ENCODE data around the gene JAG2. TPM values are rescaled to one million over a fixed set of nuclear protein-coding genes. Genes with fewer than 3 reads are reported as not detected.

Gene JAG2
- total and polyA plus RNA-seq, 2 of the 13 experiments (the other 11 are each of a cell fraction or from before 2014, with no cell fraction given), result 0.04 to 0.16 TPM

DNA sequence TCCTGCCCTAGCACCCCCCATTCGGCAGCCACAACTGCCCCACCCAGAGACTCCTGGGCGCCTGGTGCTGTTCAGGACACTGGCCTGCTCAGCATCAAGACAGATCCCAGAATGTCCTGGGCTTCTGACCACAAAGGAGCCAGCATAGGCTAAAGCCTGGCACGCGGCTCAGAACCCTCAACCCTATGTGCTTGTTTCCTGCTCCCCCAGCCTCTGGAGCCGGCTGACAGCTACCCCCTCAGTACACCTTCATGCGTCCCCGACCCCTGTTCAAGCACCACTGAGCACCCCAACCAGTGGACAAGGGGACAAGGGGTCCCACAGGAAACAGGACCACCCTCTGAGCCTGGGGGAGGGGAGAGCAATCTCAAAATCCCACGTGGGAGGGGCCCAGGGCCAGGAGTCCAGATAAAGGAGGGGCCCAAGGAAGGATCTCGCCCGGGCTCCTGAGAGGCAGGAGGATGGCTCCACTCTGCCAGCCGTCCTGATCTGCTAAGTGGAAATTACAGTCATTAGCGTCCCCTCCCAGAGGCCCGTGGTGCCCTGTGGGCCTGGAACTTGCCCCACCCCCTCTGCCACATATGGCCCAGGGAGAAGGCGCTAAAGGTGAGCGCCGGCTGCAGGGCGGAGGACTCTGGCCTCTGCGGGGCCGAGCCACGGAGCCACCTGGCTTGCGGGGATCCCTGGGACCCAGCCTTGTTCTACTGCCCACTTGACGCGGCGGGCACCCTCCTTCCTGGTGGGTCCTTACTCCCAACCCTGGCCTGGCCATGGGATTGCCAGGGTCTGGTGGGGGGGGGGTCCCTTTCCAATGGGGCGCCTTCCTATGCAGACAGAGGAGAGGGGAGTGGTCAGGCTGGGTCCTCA is 76.2 kb downstream of the JAG2 start (continued):
- no peak for TF ChIP-seq ZSCAN20 (CRISPR knock-in tag; IDR thresholded peaks at IDR 0.05; ENCODE audit: borderline replicate concordance)
- TF ChIP-seq, protein P1, sequence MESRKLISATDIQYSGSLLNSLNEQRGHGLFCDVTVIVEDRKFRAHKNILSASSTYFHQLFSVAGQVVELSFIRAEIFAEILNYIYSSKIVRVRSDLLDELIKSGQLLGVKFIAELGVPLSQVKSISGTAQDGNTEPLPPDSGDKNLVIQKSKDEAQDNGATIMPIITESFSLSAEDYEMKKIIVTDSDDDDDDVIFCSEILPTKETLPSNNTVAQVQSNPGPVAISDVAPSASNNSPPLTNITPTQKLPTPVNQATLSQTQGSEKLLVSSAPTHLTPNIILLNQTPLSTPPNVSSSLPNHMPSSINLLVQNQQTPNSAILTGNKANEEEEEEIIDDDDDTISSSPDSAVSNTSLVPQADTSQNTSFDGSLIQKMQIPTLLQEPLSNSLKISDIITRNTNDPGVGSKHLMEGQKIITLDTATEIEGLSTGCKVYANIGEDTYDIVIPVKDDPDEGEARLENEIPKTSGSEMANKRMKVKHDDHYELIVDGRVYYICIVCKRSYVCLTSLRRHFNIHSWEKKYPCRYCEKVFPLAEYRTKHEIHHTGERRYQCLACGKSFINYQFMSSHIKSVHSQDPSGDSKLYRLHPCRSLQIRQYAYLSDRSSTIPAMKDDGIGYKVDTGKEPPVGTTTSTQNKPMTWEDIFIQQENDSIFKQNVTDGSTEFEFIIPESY (CRISPR knock-in tag; IDR thresholded peaks at IDR 0.05), result peak; percentile 92
- 0 out of 2 replicates have a peak, but pooled peaks have one; percentile 8 for TF ChIP-seq ZFY (CRISPR knock-in tag; IDR thresholded peaks at IDR 0.05)
- TF ChIP-seq TSC22D2 (CRISPR knock-in tag; IDR thresholded peaks at IDR 0.05; ENCODE audit: borderline replicate concordance), result no peak
- TF ChIP-seq PLRG1 (conservative IDR thresholded peaks at IDR 0.05), result no peak
- TF ChIP-seq ZZZ3 (CRISPR knock-in tag; IDR thresholded peaks at IDR 0.05; ENCODE audit: borderline replicate concordance), result no peak
- TF ChIP-seq ZNF775 (CRISPR knock-in tag; IDR thresholded peaks at IDR 0.05; ENCODE audit: borderline replicate concordance), result no peak

- no TSS peak for BruUV-seq (replicated peaks)
- FAIRE-seq (no peak), ATAC-seq (peak; percentile 51), DNase-seq (ENCODE audit: low spot score) (peak; percentile 71)
- Histone ChIP-seq H3K4me2 (ENCODE audit: low read depth, low read length) (peak overlapping the region; percentile 62), H3K27ac (ENCODE audit: extremely low read length, insufficient read depth, low read length) (no peak overlapping the region), H4K20me1 (ENCODE audit: insufficient read depth, low read length) (peaks cover 5% of the 10 kb centered on the region; the same call in 1 of the 2 replicates), H3K79me2 (ENCODE audit: insufficient read depth, low read length) (no peaks in the 10 kb centered on the region), H3K9me3 (ENCODE audit: low read length) (no peaks in the 10 kb centered on the region), H3K27me3 (ENCODE audit: control insufficient read depth in 1 of 2, insufficient read depth in 2 of 2, low read length in 2 of 2) (peaks cover 13 to 51% of the 10 kb centered on the region in 2 experiments; a peak in 4 of 5 replicates), H3K4me3 (replicated peaks in 1 of 3; ENCODE audit: insufficient read depth in 1 of 3, low read depth in 2 of 3, low read length in 3 of 3) (peak overlapping the region in 2 of 3 experiments; percentile 11 to 63; a peak in 2 of 6 replicates), H3K9ac (ENCODE audit: insufficient read depth, low read depth, low read length) (no peak overlapping the region), H3K36me3 (replicated peaks in 1 of 2; ENCODE audit: control insufficient read depth in 1 of 2, insufficient read depth in 2 of 2, low read length in 2 of 2) (no peaks in the 10 kb centered on the region), H2AFZ (ENCODE audit: low read length) (no peak overlapping the region), H3K4me1 (ENCODE audit: insufficient read depth, low read length) (peaks cover 57% of the 10 kb centered on the region)
- ChIA-PET CTCF (ENCODE audit: low intra/inter-chr PET ratio, low total read pairs) (interaction anchor here (1.0 kb wide), 1 partner anchor 261 kb away, joined by 4 read pairs; no protein-coding TSS in a partner anchor), POLR2A (no interaction called here)
- in situ Hi-C loops (cut with HindIII; ENCODE audit: extremely low pct_ligation_motif_present, low pct_unique_long_range_greater_than_20kb) (loop anchor here (10.0 kb wide), 1 partner anchor 53 kb away; no protein-coding TSS in a partner anchor), intact Hi-C loops (cut with micrococcal nuclease; ENCODE audit: unreplicated experiment) (loop anchor here (5.0 kb wide), 1 partner anchor 96 kb away; no protein-coding TSS in a partner anchor)
- 0% methylated on average over 4 of the region's 19 CpGs for WGBS (ENCODE audit: low lambda C conversion rate)
- peak; percentile 17; the same call in 1 of the 2 replicates for TF ChIP-seq TFAP4 (IDR thresholded peaks at IDR 0.05; ENCODE audit: borderline replicate concordance, low read depth)
- no peak for TF ChIP-seq NFRKB (IDR thresholded peaks at IDR 0.05)
- peak; percentile 93 for TF ChIP-seq ZNF629 (CRISPR knock-in tag; conservative IDR thresholded peaks at IDR 0.05)
- TF ChIP-seq TBX2 (CRISPR knock-in tag; IDR thresholded peaks at IDR 0.05; ENCODE audit: borderline replicate concordance), result peak; percentile 43; the same call in 1 of the 2 replicates
- TF ChIP-seq SYNCRIP (IDR thresholded peaks at IDR 0.05; ENCODE audit: insufficient read depth, low read depth, low read length), result no peak
- peak; percentile 6; the same call in 1 of the 2 replicates for TF ChIP-seq RARA (CRISPR knock-in tag; IDR thresholded peaks at IDR 0.05)
- TF ChIP-seq ZNF749 (CRISPR knock-in tag; IDR thresholded peaks at IDR 0.05; ENCODE audit: borderline replicate concordance), result no peak
Observed at GRCh38 chr14:105091517-105092170, 76.9 kb downstream of the JAG2 start.
